Measurements from ENCODE around the gene AGO1.
"Not testable (repeated sequence)": the region's sequence is repeated elsewhere in the genome, so short reads cannot be mapped to it uniquely, and the experiment has no call there.

The AGO1 gene

DNA sequence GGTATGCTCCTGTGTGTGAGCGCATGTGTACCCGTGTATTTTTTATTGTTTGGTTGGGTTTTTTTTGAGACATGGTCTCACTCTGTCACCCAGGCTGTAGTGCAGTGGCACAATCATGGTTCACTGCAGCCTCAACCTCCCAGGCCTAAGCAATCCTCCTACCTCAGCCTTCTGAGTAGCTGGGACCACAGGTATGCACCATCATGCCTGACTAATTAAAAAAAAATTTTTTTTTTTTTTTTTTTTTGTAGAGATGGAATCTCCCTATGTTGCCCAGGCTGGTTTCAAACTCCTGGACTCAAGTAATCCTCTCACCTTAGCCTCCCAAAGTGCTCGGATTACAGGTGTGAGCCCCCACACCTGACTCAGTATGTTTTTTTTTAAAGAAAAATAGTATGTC lies 89.6 kb downstream of the AGO1 start:
- H3K4me1 ChIP-seq (ENCODE audit: control insufficient read depth, insufficient read depth, low read length); H3K4me3 ChIP-seq (ENCODE audit: low read depth, low read length); H3K27me3 ChIP-seq (ENCODE audit: control insufficient read depth, insufficient read depth, low read length); H3K27ac ChIP-seq (ENCODE audit: low read depth, low read length); H3K9ac ChIP-seq (ENCODE audit: low read depth, low read length); H3K9me3 ChIP-seq (ENCODE audit: control insufficient read depth, insufficient read depth, low read length): not testable (repeated sequence)
- peaks cover 46% of the 10 kb centered on the region for H3K36me3 ChIP-seq (ENCODE audit: control insufficient read depth, insufficient read depth, low read length)

DNA sequence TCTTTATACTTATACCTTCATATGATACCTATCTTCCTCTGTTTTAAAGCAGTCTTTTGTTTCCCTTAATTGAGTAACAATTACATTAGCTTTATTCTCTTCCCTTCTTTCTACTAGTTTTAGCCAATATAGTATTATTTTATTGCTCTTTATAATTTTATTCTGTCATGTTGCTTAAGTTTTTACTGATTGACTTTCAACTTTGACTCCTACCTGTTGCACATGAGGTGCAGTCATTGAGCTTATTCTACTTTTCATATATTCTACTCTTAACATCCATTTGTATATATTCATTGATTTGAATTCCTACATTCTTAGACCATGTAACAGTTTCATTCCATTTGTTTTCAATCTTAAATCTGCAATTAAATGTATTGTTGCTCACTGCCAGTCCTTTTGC lies 97.1 kb downstream of the AGO1 start:
- peaks cover 29% of the 10 kb centered on the region for H3K36me3 ChIP-seq (ENCODE audit: control insufficient read depth, insufficient read depth, low read length)
- no peaks in the 10 kb centered on the region for H3K27me3 ChIP-seq (ENCODE audit: control insufficient read depth, insufficient read depth, low read length)
- H3K4me3 ChIP-seq (ENCODE audit: low read depth, low read length), result no peak overlapping the region
- no peaks in the 10 kb centered on the region for H3K4me1 ChIP-seq (ENCODE audit: control insufficient read depth, insufficient read depth, low read length)
- H3K9me3 ChIP-seq (ENCODE audit: control insufficient read depth, insufficient read depth, low read length), result no peaks in the 10 kb centered on the region
- no peak overlapping the region for H3K9ac ChIP-seq (ENCODE audit: low read depth, low read length)
- H3K27ac ChIP-seq (ENCODE audit: low read depth, low read length), result no peak overlapping the region

Measured in HUES48 (cell line).